GM12878 (cell line): ENCODE results near the gene DCX. TPM values are rescaled to one million over a fixed set of nuclear protein-coding genes. Genes with fewer than 3 reads are reported as not detected.

Experiments used
- ATAC-seq: fragments of 200-7000 bp; cut with Tn5 transposase; 3 replicates; pipeline ENCODE4 v1.9.1; 2020; ENCODE audit warnings: mild to moderate bottlenecking, moderate library complexity
- BruUV-seq: library from RNA; stranded (reverse); fragments of 400-500 nt; replicated peaks from 2 replicates; lab custom pipeline; 2021; lab: Mats Ljungman, UMichigan
- CTCF ChIA-PET: fragments of 300-600 bp; sonication (Branson Sonifier 250); formaldehyde crosslinking; extraction: SDS; loops from one replicate; lab custom pipeline; 2021; ENCODE audit warnings: inconsistent platforms; lab: Yijun Ruan, JAX
- POLR2A ChIA-PET: fragments of 350-600 bp; formaldehyde crosslinking; extraction: SDS; loops from one replicate; lab custom pipeline; 2021; ENCODE audit warnings: inconsistent platforms; lab: Charles Lee
- RAD21 ChIA-PET: fragments of 300-600 bp; sonication (Branson Sonifier 250); formaldehyde crosslinking; loops from one replicate; lab custom pipeline; 2023; ENCODE audit warnings: antibody characterized with exemption; ENCODE audit not compliant: unreplicated experiment; lab: Charles Lee
- SMC1A ChIA-PET: fragments of 300-600 bp; sonication (Branson Sonifier 250); formaldehyde crosslinking; loops from one replicate; lab custom pipeline; 2023; ENCODE audit not compliant: unreplicated experiment, uncharacterized antibody; lab: Charles Lee
- DNase-seq: peaks from one replicate; pipeline ENCODE4 v3.0.0-alpha.2; 2011; ENCODE audit warnings: low read depth, low spot score
- FAIRE-seq: peaks from 3 replicates; lab custom pipeline; 2011; peaks lifted over from hg19 to GRCh38; lab: Jason Lieb, UNC
- H2AFZ ChIP-seq: 2 replicates; pipeline ENCODE4 v1.6.0; 2011; ENCODE audit warnings: low read depth, low read length, control low read depth; ENCODE audit not compliant: control insufficient read depth
- H3K27ac ChIP-seq: 2 replicates; pipeline ENCODE4 v1.5.1; 2011; ENCODE audit warnings: control low read depth; ENCODE audit not compliant: control insufficient read depth, insufficient read depth
- H3K27me3 ChIP-seq, 2 experiments: replicated peaks in 1 of 2; 2 replicates each; pipeline versions ENCODE4 v1.6.0 to v1.6.1; 2011; ENCODE audit warnings: low read length in 1 of 2; ENCODE audit not compliant: control insufficient read depth in 2 of 2, insufficient read depth in 2 of 2
- H3K36me3 ChIP-seq, 2 experiments: 2 replicates each; pipeline ENCODE4 v1.5.1; 2011; ENCODE audit warnings: low read length in 1 of 2; ENCODE audit not compliant: control insufficient read depth in 2 of 2, insufficient read depth in 2 of 2
- H3K4me1 ChIP-seq: 2 replicates; pipeline ENCODE4 v1.6.1; 2011; ENCODE audit warnings: mild to moderate bottlenecking, low read length, moderate library complexity, mixed read lengths; ENCODE audit not compliant: control insufficient read depth, insufficient read depth
- H3K4me2 ChIP-seq: 2 replicates; pipeline ENCODE4 v1.6.0; 2011; ENCODE audit warnings: control low read depth; ENCODE audit not compliant: control insufficient read depth, insufficient read depth
- H3K4me3 ChIP-seq: fragments of 200-600 bp; sonication (generic); 2 replicates; pipeline ENCODE4 v1.5.1; 2016
- H3K79me2 ChIP-seq: 2 replicates; pipeline ENCODE4 v1.6.0; 2011; ENCODE audit warnings: low read length; ENCODE audit not compliant: control insufficient read depth, insufficient read depth
- H3K9ac ChIP-seq: 2 replicates; pipeline ENCODE4 v1.8.0; 2011; ENCODE audit warnings: low read length, control low read depth, mixed read lengths; ENCODE audit not compliant: control insufficient read depth, insufficient read depth
- H3K9me3 ChIP-seq: replicated peaks from 3 replicates; pipeline ENCODE4 v1.5.1; 2011; ENCODE audit warnings: mild to moderate bottlenecking, low read length; ENCODE audit not compliant: control insufficient read depth, insufficient read depth
- H4K20me1 ChIP-seq: 2 replicates; pipeline ENCODE4 v1.6.0; 2011; ENCODE audit not compliant: control insufficient read depth, insufficient read depth
- BMI1 ChIP-seq: fragments of 450-650 bp; IDR thresholded peaks from 2 replicates; pipeline ENCODE4 v1.6.1; 2016; ENCODE audit warnings: mild to moderate bottlenecking, moderate library complexity, borderline replicate concordance
- CTCF ChIP-seq, 3 experiments: IDR thresholded peaks in 2 of 3; conservative IDR thresholded peaks in 1 of 3; 2 replicates each; pipeline ENCODE4 v1.5.1; 2011; ENCODE audit warnings: low read depth in 3 of 3, low read length in 3 of 3, mild to moderate bottlenecking in 3 of 3, control low read depth in 2 of 3, moderate library complexity in 2 of 3, inconsistent platforms in 1 of 3, mixed read lengths in 1 of 3; ENCODE audit not compliant: control insufficient read depth in 2 of 3, insufficient read depth in 1 of 3; ENCODE audit errors: extremely low read depth in 1 of 3
- IRF4 ChIP-seq: IDR thresholded peaks from 2 replicates; pipeline ENCODE4 v1.6.1; 2011; ENCODE audit warnings: low read depth, low read length
- NFYB ChIP-seq: IDR thresholded peaks from 2 replicates; pipeline ENCODE4 v1.6.1; 2011; ENCODE audit warnings: low read depth, mild to moderate bottlenecking, low read length, improper control_type of control experiment, moderate library complexity; ENCODE audit not compliant: insufficient read depth
- NRF1 ChIP-seq: conservative IDR thresholded peaks from 2 replicates; pipeline ENCODE4 v1.6.1; 2011; ENCODE audit warnings: mild to moderate bottlenecking, low read depth, low read length, improper control_type of control experiment
- POLR2AphosphoS2 ChIP-seq: IDR thresholded peaks from 2 replicates; pipeline ENCODE4 v1.6.1; 2011; ENCODE audit warnings: low read depth, mild to moderate bottlenecking, low read length, improper control_type of control experiment, moderate library complexity
- RBBP5 ChIP-seq: fragments of 200-600 bp; sonication (generic); conservative IDR thresholded peaks from 2 replicates; pipeline ENCODE4 v1.6.1; 2016
- RELA ChIP-seq: fragments of 450-650 bp; IDR thresholded peaks from 2 replicates; pipeline ENCODE4 v1.8.0; 2014; ENCODE audit warnings: borderline replicate concordance; ENCODE audit not compliant: partially characterized antibody
- SIX5 ChIP-seq: IDR thresholded peaks from 2 replicates; pipeline ENCODE4 v1.6.1; 2011; ENCODE audit warnings: mild to moderate bottlenecking, low read depth, low read length, moderate library complexity; ENCODE audit not compliant: severe bottlenecking
- YY1 ChIP-seq: IDR thresholded peaks from 2 replicates; pipeline ENCODE4 v1.6.1; 2011; ENCODE audit warnings: low read depth, mild to moderate bottlenecking, low read length
- ZNF217 ChIP-seq: fragments of 450-650 bp; IDR thresholded peaks from 2 replicates; pipeline ENCODE4 v1.6.1; 2017; ENCODE audit warnings: antibody characterized with exemption, mild to moderate bottlenecking
- ZNF384 ChIP-seq: IDR thresholded peaks from 2 replicates; pipeline ENCODE4 v1.6.1; 2012; ENCODE audit warnings: low read depth, mild to moderate bottlenecking, low read length, improper control_type of control experiment, borderline replicate concordance
- in situ Hi-C: fragments of 300-500 bp; cut with MboI; formaldehyde crosslinking; loops from 9 replicates; pipeline ENCODE4 v1.14.3; 2018; ENCODE audit warnings: mixed read lengths
- intact Hi-C: fragments of 100-400 bp; cut with micrococcal nuclease; formaldehyde crosslinking; loops from one replicate; pipeline ENCODE4 v1.14.2; 2022; ENCODE audit not compliant: unreplicated experiment
- polyA plus RNA-seq, 11 experiments: library from polyadenylated mRNA; depleted of rRNA in 4 of 11; unstranded in 6 of 11; stranded (reverse) in 5 of 11; fragments of >200 nt; fragmentation: Nextera tagmentation in 4 of 11; fragmentation: Illumina TruSeq in 1 of 11; extraction: Ambion mirVana in 4 of 11; extraction: Trizol in 1 of 11; gene quantifications; 1 replicate in 1 of 11; 2 replicates in 10 of 11; pipeline versions ENCODE4 v1.2.1 to v1.2.3, GENCODE V29; 2011 to 2016; ENCODE audit warnings: inconsistent platforms in 2 of 11, missing spikeins in 2 of 11, low read depth in 1 of 11
- total RNA-seq, 4 experiments: library from RNA; depleted of rRNA in 3 of 4; stranded (reverse); fragments of >200 nt in 3 of 4; fragmentation: Illumina TruSeq in 1 of 4; extraction: Trizol in 1 of 4; gene quantifications; 2 replicates each; pipeline versions ENCODE4 v1.2.1 to v1.2.3, GENCODE V29; 2013 to 2021
- TF ChIP-seq, protein P1 (sequence below): fragments of 450-650 bp; conservative IDR thresholded peaks from 2 replicates; pipeline ENCODE4 v1.6.1; 2017; ENCODE audit warnings: mild to moderate bottlenecking, moderate library complexity

The DCX gene
- total and polyA plus RNA-seq, 10 of the 15 experiments (the other 5 are each of a cell fraction or from before 2014, with no cell fraction given) = under 0.01 TPM; not detected in 9

- H3K36me3 ChIP-seq = no peaks in the 10 kb centered on the region
- ATAC-seq = no peak
- TF ChIP-seq RBBP5 = no peak
- no peak for TF ChIP-seq NRF1
- TF ChIP-seq IRF4 = no peak
- no peak for TF ChIP-seq ZNF384
- TF ChIP-seq YY1 = no peak
- TF ChIP-seq CTCF (IDR thresholded peaks at IDR 0.05 in 2 of 3, conservative IDR thresholded peaks at IDR 0.05 in 1 of 3; ENCODE audit: control insufficient read depth in 2 of 3, extremely low read depth in 1 of 3, insufficient read depth in 1 of 3, low read depth in 3 of 3, low read length in 3 of 3) = no peak
- no peak for TF ChIP-seq POLR2AphosphoS2
- no peak for TF ChIP-seq ZNF217
- TF ChIP-seq NFYB = no peak
- TF ChIP-seq, protein P1, sequence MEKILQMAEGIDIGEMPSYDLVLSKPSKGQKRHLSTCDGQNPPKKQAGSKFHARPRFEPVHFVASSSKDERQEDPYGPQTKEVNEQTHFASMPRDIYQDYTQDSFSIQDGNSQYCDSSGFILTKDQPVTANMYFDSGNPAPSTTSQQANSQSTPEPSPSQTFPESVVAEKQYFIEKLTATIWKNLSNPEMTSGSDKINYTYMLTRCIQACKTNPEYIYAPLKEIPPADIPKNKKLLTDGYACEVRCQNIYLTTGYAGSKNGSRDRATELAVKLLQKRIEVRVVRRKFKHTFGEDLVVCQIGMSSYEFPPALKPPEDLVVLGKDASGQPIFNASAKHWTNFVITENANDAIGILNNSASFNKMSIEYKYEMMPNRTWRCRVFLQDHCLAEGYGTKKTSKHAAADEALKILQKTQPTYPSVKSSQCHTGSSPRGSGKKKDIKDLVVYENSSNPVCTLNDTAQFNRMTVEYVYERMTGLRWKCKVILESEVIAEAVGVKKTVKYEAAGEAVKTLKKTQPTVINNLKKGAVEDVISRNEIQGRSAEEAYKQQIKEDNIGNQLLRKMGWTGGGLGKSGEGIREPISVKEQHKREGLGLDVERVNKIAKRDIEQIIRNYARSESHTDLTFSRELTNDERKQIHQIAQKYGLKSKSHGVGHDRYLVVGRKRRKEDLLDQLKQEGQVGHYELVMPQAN = no peak
- no peak for TF ChIP-seq RELA
- no peak for TF ChIP-seq SIX5
- TF ChIP-seq BMI1 = no peak
- TF ChIP-seq, all 136 proteins: peak for 0
- no peak for FAIRE-seq
- in situ Hi-C loops = no loop called here
- Histone ChIP-seq H3K4me2 (no peak overlapping the region), H3K4me1 (no peaks in the 10 kb centered on the region), H3K27me3 (no peaks in the 10 kb centered on the region), H3K4me3 (no peak overlapping the region), H3K9ac (no peak overlapping the region), H4K20me1 (no peaks in the 10 kb centered on the region), H2AFZ (no peak overlapping the region), H3K9me3 (no peaks in the 10 kb centered on the region), H3K79me2 (no peaks in the 10 kb centered on the region), H3K27ac (no peak overlapping the region)
- ChIA-PET SMC1A (no interaction called here), POLR2A (no interaction called here), CTCF (interaction anchor here (1.4 kb wide), 1 partner anchor 127 kb away, joined by 3 read pairs; no protein-coding TSS in a partner anchor), RAD21 (no interaction called here)
- no TSS peak for BruUV-seq
- intact Hi-C loops = no loop called here
- no peak for DNase-seq
Observed at GRCh38 chrX:111318901-111319300, 93.1 kb downstream of the DCX start.
